Breast epithelium (tissue), 4 donors: ENCODE data around the gene SLAMF9. TPM values are rescaled to one million over a fixed set of nuclear protein-coding genes. Genes with fewer than 3 reads are reported as not detected.
A peak's percentile ranks its signal among the peaks of the same experiment; 100 is the strongest.

Source experiments
- DNase-seq, 2 donors: peaks; one replicate each; pipeline ENCODE4 v3.0.0-alpha.2; 2019; ENCODE audit warnings: low spot score in 2 of 2
- H3K27ac ChIP-seq, 2 donors: fragments of 200-600 bp; sonication (generic) in 1 of 2; one replicate each; pipeline ENCODE4 v1.5.1; 2016 to 2019; ENCODE audit warnings: mild to moderate bottlenecking in 1 of 2
- H3K27me3 ChIP-seq, 2 donors: fragments of 200-600 bp; sonication (generic) in 1 of 2; one replicate each; pipeline versions ENCODE4 v1.5.1 to v1.6.0; 2017 to 2019; ENCODE audit warnings: control low read depth in 1 of 2, mild to moderate bottlenecking in 1 of 2
- H3K36me3 ChIP-seq: fragments of 200-600 bp; one replicate; pipeline ENCODE4 v1.5.1; 2019
- H3K4me1 ChIP-seq, 2 donors: fragments of 200-600 bp; sonication (generic); one replicate each; pipeline ENCODE4 v1.5.1; 2016 to 2019; ENCODE audit warnings: control low read depth in 1 of 2
- H3K4me3 ChIP-seq, 3 donors: fragments of 200-600 bp; sonication (generic); 1 replicate in 2 of 3; 2 replicates in 1 of 3; pipeline ENCODE4 v1.5.1; 2016 to 2019; ENCODE audit warnings: mild to moderate bottlenecking in 3 of 3, moderate library complexity in 2 of 3
- H3K9me3 ChIP-seq, 2 donors: fragments of 200-600 bp; sonication (generic) in 1 of 2; one replicate each; pipeline ENCODE4 v1.5.1; 2016 to 2019; ENCODE audit warnings: control low read depth in 1 of 2
- CTCF ChIP-seq, 3 donors: fragments of 450-650 bp; IDR thresholded peaks; one replicate each; pipeline ENCODE4 v1.5.1; 2016 to 2017; ENCODE audit warnings: antibody characterized with exemption in 3 of 3, mild to moderate bottlenecking in 3 of 3, moderate library complexity in 3 of 3
- POLR2A ChIP-seq: fragments of 450-650 bp; IDR thresholded peaks from one replicate; pipeline ENCODE4 v1.6.1; 2016; ENCODE audit warnings: antibody characterized with exemption, mild to moderate bottlenecking, moderate library complexity
- POLR2AphosphoS5 ChIP-seq, 3 donors: sonication (generic); formaldehyde crosslinking; IDR thresholded peaks; one replicate each; pipeline ENCODE4 v1.6.1; 2017; ENCODE audit warnings: antibody characterized with exemption in 3 of 3
- intact Hi-C: fragments of 100-400 bp; cut with DNase I; formaldehyde crosslinking; loops from one replicate; pipeline ENCODE4 v1.15.1; 2023; ENCODE audit warnings: low total_unique reads
- total RNA-seq, 3 donors: library from RNA; depleted of rRNA; stranded (reverse); fragments of >200 nt; gene quantifications; one replicate each; pipeline ENCODE4 v1.1.0, GENCODE V29; 2016

Gene SLAMF9
- total RNA-seq, 3 donors from 2014 or later: not detected

GRCh38 chr1:159935719-159936272, 18.2 kb downstream of the SLAMF9 start:
- no peak for TF ChIP-seq POLR2AphosphoS5 (IDR thresholded peaks at IDR 0.05)
- TF ChIP-seq CTCF (IDR thresholded peaks at IDR 0.05): no peak
- TF ChIP-seq POLR2A: no peak
- H3K27me3 ChIP-seq: no peaks in the 10 kb centered on the region
- peaks cover 0 to 6% of the 10 kb centered on the region in 2 donors for H3K4me1 ChIP-seq
- H3K9me3 ChIP-seq: no peaks in the 10 kb centered on the region
- H3K27ac ChIP-seq: no peak overlapping the region
- intact Hi-C loops: loop anchor here (5.0 to 10.0 kb wide), 2 partner anchors 72 to 259 kb away; partner anchors contain the start of gene CASQ1
- no peaks in the 10 kb centered on the region for H3K36me3 ChIP-seq
- DNase-seq: no peak
- H3K4me3 ChIP-seq: no peak overlapping the region

- TF ChIP-seq POLR2AphosphoS5 (IDR thresholded peaks at IDR 0.05) (no peak), POLR2A (no peak), CTCF (IDR thresholded peaks at IDR 0.05) (no peak)
- peaks cover 0 to 6% of the 10 kb centered on the region in 2 donors for H3K4me1 ChIP-seq
- H3K9me3 ChIP-seq: no peaks in the 10 kb centered on the region
- intact Hi-C loops: loop anchor here (5.0 to 10.0 kb wide), 2 partner anchors 72 to 259 kb away; partner anchors contain the start of gene CASQ1
- no peaks in the 10 kb centered on the region for H3K36me3 ChIP-seq
- DNase-seq: no peak
- H3K4me3 ChIP-seq: no peak overlapping the region
- H3K27ac ChIP-seq: no peak overlapping the region
- no peaks in the 10 kb centered on the region for H3K27me3 ChIP-seq
Measured at GRCh38 chr1:159935305-159935704, 18.7 kb downstream of the SLAMF9 start.

- TF ChIP-seq POLR2A (no peak), CTCF (IDR thresholded peaks at IDR 0.05) (no peak), POLR2AphosphoS5 (IDR thresholded peaks at IDR 0.05) (no peak)
- intact Hi-C loops: loop anchor here (5.0 to 10.0 kb wide), 2 partner anchors 73 to 260 kb away; partner anchors contain the start of gene CASQ1
- no peak overlapping the region for H3K27ac ChIP-seq
- no peaks in the 10 kb centered on the region for H3K36me3 ChIP-seq
- H3K27me3 ChIP-seq: no peaks in the 10 kb centered on the region
- H3K9me3 ChIP-seq: no peaks in the 10 kb centered on the region
- no peak overlapping the region for H3K4me3 ChIP-seq
- DNase-seq: no peak
- H3K4me1 ChIP-seq: peaks cover 0 to 6% of the 10 kb centered on the region in 2 donors
Measured at GRCh38 chr1:159934136-159935039, 19.6 kb downstream of the SLAMF9 start.

- intact Hi-C loops: loop anchor here (10.0 kb wide), 1 partner anchor 261 kb away; the partner anchor contains the start of gene CASQ1
- H3K27me3 ChIP-seq: no peaks in the 10 kb centered on the region
- TF ChIP-seq POLR2AphosphoS5 (IDR thresholded peaks at IDR 0.05): peak in 1 of 3 donors; percentile 59
- TF ChIP-seq CTCF (IDR thresholded peaks at IDR 0.05): no peak
- peaks cover 0 to 6% of the 10 kb centered on the region in 2 donors for H3K4me1 ChIP-seq
- peak overlapping the region; percentile 58 to 61 for H3K27ac ChIP-seq
- no peak overlapping the region for H3K4me3 ChIP-seq
- DNase-seq: peak in 1 of 2 donors; percentile 69
- H3K9me3 ChIP-seq: no peaks in the 10 kb centered on the region
- H3K36me3 ChIP-seq: no peaks in the 10 kb centered on the region
Measured at GRCh38 chr1:159933347-159933746, 20.7 kb downstream of the SLAMF9 start.
